Upper lobe of left lung (tissue), 4 donors: Measurements from ENCODE around the gene LRRC30.

ENCODE experiments used
- POLR2A ChIP-seq, 4 donors: fragments of 450-650 bp; IDR thresholded peaks; one replicate each; pipeline ENCODE4 v1.5.1; 2016 to 2017; ENCODE audit warnings: antibody characterized with exemption in 4 of 4, mild to moderate bottlenecking in 2 of 4
- POLR2AphosphoS5 ChIP-seq, 2 donors: sonication (generic); formaldehyde crosslinking; IDR thresholded peaks; one replicate each; pipeline ENCODE4 v1.5.1; 2017; ENCODE audit warnings: antibody characterized with exemption in 2 of 2
- TF ChIP-seq, protein P1 (sequence below), 6 experiments: fragments of 450-650 bp in 4 of 6; fragments of 200-600 bp in 2 of 6; sonication (generic) in 2 of 6; IDR thresholded peaks; one replicate each; pipeline ENCODE4 v1.5.1; 2016 to 2019; ENCODE audit warnings: antibody characterized with exemption in 6 of 6

DNA sequence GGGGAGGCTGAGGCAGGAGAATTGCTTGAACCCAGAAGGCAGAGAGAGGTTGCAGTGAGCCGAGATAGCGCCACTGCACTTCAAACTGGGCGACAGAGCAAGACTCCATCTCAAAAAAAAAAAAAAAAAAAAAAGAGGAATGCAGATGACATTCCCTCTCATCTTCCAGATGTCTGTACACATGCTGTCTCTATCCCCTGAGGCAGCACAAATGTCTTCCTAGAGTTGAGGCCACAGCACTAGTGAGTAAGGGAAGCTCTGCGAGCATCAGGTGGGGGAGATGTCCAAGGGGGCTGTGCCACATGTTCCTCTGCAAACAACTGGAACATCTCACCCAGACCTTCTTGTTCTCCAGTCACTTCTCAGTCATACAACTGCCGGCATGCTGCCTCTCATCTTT, 35.6 kb upstream of the LRRC30 start:
- TF ChIP-seq, protein P1, sequence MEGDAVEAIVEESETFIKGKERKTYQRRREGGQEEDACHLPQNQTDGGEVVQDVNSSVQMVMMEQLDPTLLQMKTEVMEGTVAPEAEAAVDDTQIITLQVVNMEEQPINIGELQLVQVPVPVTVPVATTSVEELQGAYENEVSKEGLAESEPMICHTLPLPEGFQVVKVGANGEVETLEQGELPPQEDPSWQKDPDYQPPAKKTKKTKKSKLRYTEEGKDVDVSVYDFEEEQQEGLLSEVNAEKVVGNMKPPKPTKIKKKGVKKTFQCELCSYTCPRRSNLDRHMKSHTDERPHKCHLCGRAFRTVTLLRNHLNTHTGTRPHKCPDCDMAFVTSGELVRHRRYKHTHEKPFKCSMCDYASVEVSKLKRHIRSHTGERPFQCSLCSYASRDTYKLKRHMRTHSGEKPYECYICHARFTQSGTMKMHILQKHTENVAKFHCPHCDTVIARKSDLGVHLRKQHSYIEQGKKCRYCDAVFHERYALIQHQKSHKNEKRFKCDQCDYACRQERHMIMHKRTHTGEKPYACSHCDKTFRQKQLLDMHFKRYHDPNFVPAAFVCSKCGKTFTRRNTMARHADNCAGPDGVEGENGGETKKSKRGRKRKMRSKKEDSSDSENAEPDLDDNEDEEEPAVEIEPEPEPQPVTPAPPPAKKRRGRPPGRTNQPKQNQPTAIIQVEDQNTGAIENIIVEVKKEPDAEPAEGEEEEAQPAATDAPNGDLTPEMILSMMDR (IDR thresholded peaks at IDR 0.05), result no peak
- TF ChIP-seq POLR2A (IDR thresholded peaks at IDR 0.05), result no peak
- TF ChIP-seq POLR2AphosphoS5 (IDR thresholded peaks at IDR 0.05), result no peak
